Activated CD4-positive, alpha-beta T cell treated with anti-CD3 and anti-CD28 coated beads, Interleukin-2, amount 10 ng/mL, durations not matched to agents 7 days and 5 days (primary cell): ENCODE data around the gene SLC2A9. TPM values are rescaled to one million over a fixed set of nuclear protein-coding genes. Genes with fewer than 3 reads are reported as not detected.
"Not testable (repeated sequence)": the region's sequence is repeated elsewhere in the genome, so short reads cannot be mapped to it uniquely, and the experiment has no call there.

Experiments used
- CTCF ChIA-PET: fragments of 350-600 bp; sonication (Branson Sonifier 250); formaldehyde crosslinking; loops from one replicate; lab custom pipeline; 2021; ENCODE audit warnings: antibody characterized with exemption; lab: Charles Lee
- POLR2A ChIA-PET: fragments of 350-600 bp; sonication (Branson Sonifier 250); formaldehyde crosslinking; loops from one replicate; lab custom pipeline; 2021; ENCODE audit warnings: antibody characterized with exemption; lab: Charles Lee
- DNase-seq: peaks from one replicate; pipeline ENCODE4 v3.0.0-alpha.2; 2020
- H3K27ac Mint-ChIP-seq: one replicate; pipeline ENCODE4 v1.8.0; 2021; ENCODE audit warnings: mild to moderate bottlenecking, moderate library complexity, mixed read lengths
- H3K27me3 Mint-ChIP-seq: one replicate; pipeline ENCODE4 v1.8.0; 2021; ENCODE audit warnings: mixed read lengths
- H3K36me3 Mint-ChIP-seq: one replicate; pipeline ENCODE4 v1.8.0; 2021; ENCODE audit warnings: low read depth, mixed read lengths
- H3K4me1 Mint-ChIP-seq: one replicate; pipeline ENCODE4 v1.8.0; 2021; ENCODE audit warnings: mixed read lengths
- H3K4me3 Mint-ChIP-seq: one replicate; pipeline ENCODE4 v1.8.0; 2021; ENCODE audit warnings: mild to moderate bottlenecking, moderate library complexity, mixed read lengths
- H3K9me3 Mint-ChIP-seq: one replicate; pipeline ENCODE4 v1.8.0; 2021; ENCODE audit warnings: mixed read lengths
- total RNA-seq, 2 experiments: library from RNA; stranded (reverse); gene quantifications; one replicate each; pipeline ENCODE4 v1.2.3, GENCODE V29; 2021

SLC2A9 gene
- total RNA-seq, 2 experiments from 2014 or later, result 1.5 to 2.0 TPM

GRCh38 chr4:9920029-9920428 is 101.3 kb downstream of the SLC2A9 start:
- no peak overlapping the region for H3K27ac Mint-ChIP-seq
- H3K27me3 Mint-ChIP-seq, result no peaks in the 10 kb centered on the region
- no peak overlapping the region for H3K4me3 Mint-ChIP-seq
- H3K36me3 Mint-ChIP-seq, result no peaks in the 10 kb centered on the region
- CTCF ChIA-PET, result interaction anchor here (0.9 kb wide), 1 partner anchor 94 kb away, joined by 3 read pairs; no protein-coding TSS in a partner anchor
- POLR2A ChIA-PET, result no interaction called here
- DNase-seq, result no peak
- H3K9me3 Mint-ChIP-seq, result no peaks in the 10 kb centered on the region
- no peaks in the 10 kb centered on the region for H3K4me1 Mint-ChIP-seq

- ChIA-PET CTCF (interaction anchor here (1.4 kb wide), 1 partner anchor 15 kb away, joined by 3 read pairs; no protein-coding TSS in a partner anchor), POLR2A (no interaction called here)
- Mint-ChIP-seq H3K9me3 (no peaks in the 10 kb centered on the region), H3K36me3 (no peaks in the 10 kb centered on the region), H3K27me3 (no peaks in the 10 kb centered on the region), H3K4me1 (no peaks in the 10 kb centered on the region), H3K4me3 (no peak overlapping the region), H3K27ac (no peak overlapping the region)
- no peak for DNase-seq
Measured at GRCh38 chr4:9919047-9919446, 102.2 kb downstream of the SLC2A9 start.

GRCh38 chr4:9918484-9918883 is 102.8 kb downstream of the SLC2A9 start:
- H3K36me3 Mint-ChIP-seq, result no peaks in the 10 kb centered on the region
- ChIA-PET CTCF (interaction anchor here (1.3 to 1.4 kb wide), 2 partner anchors 15 to 17 kb away, joined by 3 read pairs; no protein-coding TSS in a partner anchor), POLR2A (no interaction called here)
- no peak overlapping the region for H3K27ac Mint-ChIP-seq
- no peak overlapping the region for H3K4me3 Mint-ChIP-seq
- no peaks in the 10 kb centered on the region for H3K9me3 Mint-ChIP-seq
- DNase-seq, result no peak
- no peaks in the 10 kb centered on the region for H3K4me1 Mint-ChIP-seq
- H3K27me3 Mint-ChIP-seq, result no peaks in the 10 kb centered on the region

- no peaks in the 10 kb centered on the region for H3K4me1 Mint-ChIP-seq
- H3K27ac Mint-ChIP-seq, result no peak overlapping the region
- no peak overlapping the region for H3K4me3 Mint-ChIP-seq
- ChIA-PET CTCF (interaction anchor here (1.3 kb wide), 1 partner anchor 15 kb away, joined by 3 read pairs; no protein-coding TSS in a partner anchor), POLR2A (no interaction called here)
- H3K27me3 Mint-ChIP-seq, result no peaks in the 10 kb centered on the region
- no peaks in the 10 kb centered on the region for H3K9me3 Mint-ChIP-seq
- DNase-seq, result no peak
- H3K36me3 Mint-ChIP-seq, result no peaks in the 10 kb centered on the region
Measured at GRCh38 chr4:9916937-9917336, 104.4 kb downstream of the SLC2A9 start.

- Mint-ChIP-seq H3K36me3 (no peaks in the 10 kb centered on the region), H3K27me3 (no peaks in the 10 kb centered on the region), H3K4me3 (no peak overlapping the region), H3K4me1 (no peaks in the 10 kb centered on the region), H3K27ac (no peak overlapping the region), H3K9me3 (no peaks in the 10 kb centered on the region)
- ChIA-PET POLR2A (no interaction called here), CTCF (no interaction called here)
- no peak for DNase-seq
Measured at GRCh38 chr4:9916346-9916745, 105.0 kb downstream of the SLC2A9 start.

GRCh38 chr4:9913846-9914245 is 107.5 kb downstream of the SLC2A9 start:
- CTCF ChIA-PET, result interaction anchor here (0.9 to 1.1 kb wide), 2 partner anchors 11 to 25 kb away, joined by 3 read pairs; no protein-coding TSS in a partner anchor
- POLR2A ChIA-PET, result no interaction called here
- no peak overlapping the region for H3K4me3 Mint-ChIP-seq
- no peaks in the 10 kb centered on the region for H3K27me3 Mint-ChIP-seq
- no peak overlapping the region for H3K27ac Mint-ChIP-seq
- no peaks in the 10 kb centered on the region for H3K4me1 Mint-ChIP-seq
- H3K36me3 Mint-ChIP-seq, result no peaks in the 10 kb centered on the region
- H3K9me3 Mint-ChIP-seq, result no peaks in the 10 kb centered on the region
- DNase-seq, result no peak

- no peak overlapping the region for H3K27ac Mint-ChIP-seq
- H3K4me1 Mint-ChIP-seq, result no peaks in the 10 kb centered on the region
- no peaks in the 10 kb centered on the region for H3K27me3 Mint-ChIP-seq
- H3K9me3 Mint-ChIP-seq, result no peaks in the 10 kb centered on the region
- no peak overlapping the region for H3K4me3 Mint-ChIP-seq
- no peak for DNase-seq
- peaks cover 2% of the 10 kb centered on the region for H3K36me3 Mint-ChIP-seq
- POLR2A ChIA-PET, result no interaction called here
- CTCF ChIA-PET, result no interaction called here
Measured at GRCh38 chr4:9906996-9907395, 114.3 kb downstream of the SLC2A9 start.

- Mint-ChIP-seq H3K9me3 (no peaks in the 10 kb centered on the region), H3K27me3 (no peaks in the 10 kb centered on the region), H3K36me3 (peaks cover 2% of the 10 kb centered on the region), H3K27ac (no peak overlapping the region), H3K4me1 (no peaks in the 10 kb centered on the region), H3K4me3 (no peak overlapping the region)
- no peak for DNase-seq
- ChIA-PET POLR2A (interaction anchor here (0.6 kb wide), 1 partner anchor 16 kb away, joined by 3 read pairs; no protein-coding TSS in a partner anchor), CTCF (no interaction called here)
Measured at GRCh38 chr4:9904976-9905587, 116.2 kb downstream of the SLC2A9 start.

- Mint-ChIP-seq H3K27me3 (no peaks in the 10 kb centered on the region), H3K4me3 (no peak overlapping the region), H3K4me1 (no peaks in the 10 kb centered on the region), H3K36me3 (peaks cover 2% of the 10 kb centered on the region), H3K9me3 (no peaks in the 10 kb centered on the region), H3K27ac (no peak overlapping the region)
- DNase-seq, result no peak
- POLR2A ChIA-PET, result no interaction called here
- CTCF ChIA-PET, result interaction anchor here (1.2 kb wide), 1 partner anchor 10 kb away, joined by 3 read pairs; no protein-coding TSS in a partner anchor
Measured at GRCh38 chr4:9903317-9903716, 118.0 kb downstream of the SLC2A9 start.

- Mint-ChIP-seq H3K27me3 (peaks cover 2% of the 10 kb centered on the region), H3K27ac (no peak overlapping the region), H3K4me3 (no peak overlapping the region), H3K36me3 (no peaks in the 10 kb centered on the region), H3K9me3 (no peaks in the 10 kb centered on the region), H3K4me1 (no peaks in the 10 kb centered on the region)
- no peak for DNase-seq
- CTCF ChIA-PET, result interaction anchor here (1.2 kb wide), 1 partner anchor 16 kb away, joined by 3 read pairs; no protein-coding TSS in a partner anchor
- POLR2A ChIA-PET, result no interaction called here
Measured at GRCh38 chr4:9901257-9901656, 120.0 kb downstream of the SLC2A9 start.

GRCh38 chr4:9900633-9901032 is 120.7 kb downstream of the SLC2A9 start:
- H3K9me3 Mint-ChIP-seq, H3K4me3 Mint-ChIP-seq, H3K27ac Mint-ChIP-seq, DNase-seq, H3K36me3 Mint-ChIP-seq, H3K27me3 Mint-ChIP-seq, H3K4me1 Mint-ChIP-seq, POLR2A ChIA-PET: not testable (repeated sequence)
- CTCF ChIA-PET, result interaction anchor here (0.5 to 0.9 kb wide), 2 partner anchors 113 to 161 kb away, joined by 3 to 5 read pairs; no protein-coding TSS in a partner anchor

- ChIA-PET CTCF (interaction anchor here (0.9 kb wide), 1 partner anchor 114 kb away, joined by 3 read pairs; no protein-coding TSS in a partner anchor), POLR2A (no interaction called here)
- H3K36me3 Mint-ChIP-seq, result no peaks in the 10 kb centered on the region
- no peak for DNase-seq
- no peak overlapping the region for H3K27ac Mint-ChIP-seq
- H3K4me1 Mint-ChIP-seq, result no peaks in the 10 kb centered on the region
- H3K27me3 Mint-ChIP-seq, result peaks cover 8% of the 10 kb centered on the region
- H3K4me3 Mint-ChIP-seq, result no peak overlapping the region
- H3K9me3 Mint-ChIP-seq, result no peaks in the 10 kb centered on the region
Measured at GRCh38 chr4:9899306-9900055, 121.8 kb downstream of the SLC2A9 start.
